IPS-15b (cell line): ENCODE results near the gene GUCY1A1.

Experiments
- H3K27me3 ChIP-seq: one replicate; pipeline ENCODE4 v1.6.1; 2013; ENCODE audit warnings: low read length; ENCODE audit not compliant: control insufficient read depth, insufficient read depth
- H3K36me3 ChIP-seq: one replicate; pipeline ENCODE4 v1.6.1; 2013; ENCODE audit warnings: low read length; ENCODE audit not compliant: control insufficient read depth, insufficient read depth
- H3K4me1 ChIP-seq: one replicate; pipeline ENCODE4 v1.6.1; 2013; ENCODE audit warnings: mild to moderate bottlenecking, low read length; ENCODE audit not compliant: control insufficient read depth, insufficient read depth
- H3K4me3 ChIP-seq: one replicate; pipeline ENCODE4 v1.5.1; 2013; ENCODE audit warnings: low read depth, low read length
- H3K9ac ChIP-seq: one replicate; pipeline ENCODE4 v1.6.1; 2013; ENCODE audit warnings: low read depth, mild to moderate bottlenecking, low read length
- H3K9me3 ChIP-seq: one replicate; pipeline ENCODE4 v1.6.1; 2013; ENCODE audit warnings: mild to moderate bottlenecking, low read length; ENCODE audit not compliant: control insufficient read depth, insufficient read depth

The GUCY1A1 gene

GRCh38 chr4:155666344-155667221, at the start of gene GUCY1A1:
TSS of gene GUCY1A1 (plus strand) at chr4:155666848. CDS start at chr4:155696868, 30,020 bp downstream.
- peaks cover 92% of the 10 kb centered on the region for H3K27me3 ChIP-seq
- H3K9me3 ChIP-seq = no peaks in the 10 kb centered on the region
- H3K4me1 ChIP-seq = peaks cover 3% of the 10 kb centered on the region
- H3K4me3 ChIP-seq = peak within 1 kb of the TSS; percentile 53
- H3K9ac ChIP-seq = no peak within 1 kb of the TSS
- H3K36me3 ChIP-seq = no peaks in the 10 kb centered on the region

- Histone ChIP-seq H3K9me3 (no peaks in the 10 kb centered on the region), H3K9ac (no peak overlapping the region), H3K36me3 (no peaks in the 10 kb centered on the region), H3K4me3 (no peak overlapping the region), H3K4me1 (no peaks in the 10 kb centered on the region), H3K27me3 (no peaks in the 10 kb centered on the region)
Observed at GRCh38 chr4:155617296-155617695, 49.4 kb upstream of the GUCY1A1 start.

GRCh38 chr4:155618183-155618838, 48.3 kb upstream of the GUCY1A1 start:
- Histone ChIP-seq H3K9ac (no peak overlapping the region), H3K27me3 (no peaks in the 10 kb centered on the region), H3K4me3 (no peak overlapping the region), H3K4me1 (no peaks in the 10 kb centered on the region), H3K36me3 (no peaks in the 10 kb centered on the region), H3K9me3 (no peaks in the 10 kb centered on the region)

- no peaks in the 10 kb centered on the region for H3K36me3 ChIP-seq
Observed at GRCh38 chr4:155620637-155621036, 46.0 kb upstream of the GUCY1A1 start.

GRCh38 chr4:155624478-155624877, 42.2 kb upstream of the GUCY1A1 start:
- no peaks in the 10 kb centered on the region for H3K4me1 ChIP-seq
- H3K9me3 ChIP-seq = no peaks in the 10 kb centered on the region
- H3K9ac ChIP-seq = no peak overlapping the region
- no peaks in the 10 kb centered on the region for H3K27me3 ChIP-seq
- H3K4me3 ChIP-seq = no peak overlapping the region
- H3K36me3 ChIP-seq = no peaks in the 10 kb centered on the region

More at GRCh38 chr4:155620637-155621036, 46.0 kb upstream of the GUCY1A1 start:
- no peaks in the 10 kb centered on the region for H3K9me3 ChIP-seq
- H3K9ac ChIP-seq = no peak overlapping the region
- H3K4me3 ChIP-seq = no peak overlapping the region
- H3K27me3 ChIP-seq = no peaks in the 10 kb centered on the region
- no peaks in the 10 kb centered on the region for H3K4me1 ChIP-seq

GRCh38 chr4:155626561-155626960, 40.1 kb upstream of the GUCY1A1 start:
- no peaks in the 10 kb centered on the region for H3K4me1 ChIP-seq
- no peaks in the 10 kb centered on the region for H3K27me3 ChIP-seq
- H3K36me3 ChIP-seq = no peaks in the 10 kb centered on the region
- H3K4me3 ChIP-seq = no peak overlapping the region
- no peak overlapping the region for H3K9ac ChIP-seq
- H3K9me3 ChIP-seq = no peaks in the 10 kb centered on the region

GRCh38 chr4:155629183-155629825, 37.3 kb upstream of the GUCY1A1 start:
- no peak overlapping the region for H3K9ac ChIP-seq

GRCh38 chr4:155629956-155630355, 36.7 kb upstream of the GUCY1A1 start:
- no peaks in the 10 kb centered on the region for H3K9me3 ChIP-seq
- no peaks in the 10 kb centered on the region for H3K27me3 ChIP-seq
- no peaks in the 10 kb centered on the region for H3K4me1 ChIP-seq
- H3K36me3 ChIP-seq = no peaks in the 10 kb centered on the region
- no peak overlapping the region for H3K9ac ChIP-seq
- H3K4me3 ChIP-seq = no peak overlapping the region

More at GRCh38 chr4:155629183-155629825, 37.3 kb upstream of the GUCY1A1 start:
- Histone ChIP-seq H3K36me3 (no peaks in the 10 kb centered on the region), H3K4me3 (no peak overlapping the region), H3K27me3 (no peaks in the 10 kb centered on the region), H3K9me3 (no peaks in the 10 kb centered on the region), H3K4me1 (no peaks in the 10 kb centered on the region)

GRCh38 chr4:155632310-155632840, 34.3 kb upstream of the GUCY1A1 start:
- no peak overlapping the region for H3K9ac ChIP-seq
- no peaks in the 10 kb centered on the region for H3K27me3 ChIP-seq
- H3K4me3 ChIP-seq = no peak overlapping the region
- H3K4me1 ChIP-seq = no peaks in the 10 kb centered on the region
- no peaks in the 10 kb centered on the region for H3K9me3 ChIP-seq
- H3K36me3 ChIP-seq = no peaks in the 10 kb centered on the region

GRCh38 chr4:155638195-155638965, 28.3 kb upstream of the GUCY1A1 start:
- H3K9me3 ChIP-seq = no peaks in the 10 kb centered on the region
- no peak overlapping the region for H3K9ac ChIP-seq
- H3K36me3 ChIP-seq = no peaks in the 10 kb centered on the region
- no peaks in the 10 kb centered on the region for H3K4me1 ChIP-seq
- no peaks in the 10 kb centered on the region for H3K27me3 ChIP-seq
- H3K4me3 ChIP-seq = no peak overlapping the region
